AG04449 (cell line): ENCODE measurements around the gene MYO10.

Experiments
- CTCF ChIA-PET: fragments of 350-600 bp; formaldehyde crosslinking; extraction: SDS; loops from one replicate; lab custom pipeline; 2021; ENCODE audit warnings: antibody characterized with exemption; lab: Yijun Ruan, JAX
- POLR2A ChIA-PET: fragments of 400-600, 350-600 bp; formaldehyde crosslinking; extraction: SDS; loops from one replicate; lab custom pipeline; 2020; ENCODE audit warnings: antibody characterized with exemption, inconsistent platforms; lab: Yijun Ruan, JAX
- DNase-seq: peaks from one replicate; pipeline ENCODE4 v3.0.0-alpha.2; 2010; ENCODE audit warnings: low read depth, low spot score
- H3K4me3 ChIP-seq: 2 replicates; pipeline ENCODE4 v1.5.1; 2011; ENCODE audit warnings: low read depth, mild to moderate bottlenecking, control low read depth, low read length
- TF ChIP-seq, protein P1 (sequence below): IDR thresholded peaks from one replicate; pipeline ENCODE4 v1.5.1; 2011; ENCODE audit warnings: mild to moderate bottlenecking, moderate library complexity, low read length, control low read depth, inconsistent platforms; ENCODE audit not compliant: insufficient read depth; ENCODE audit errors: missing control alignments

The MYO10 gene

DNA sequence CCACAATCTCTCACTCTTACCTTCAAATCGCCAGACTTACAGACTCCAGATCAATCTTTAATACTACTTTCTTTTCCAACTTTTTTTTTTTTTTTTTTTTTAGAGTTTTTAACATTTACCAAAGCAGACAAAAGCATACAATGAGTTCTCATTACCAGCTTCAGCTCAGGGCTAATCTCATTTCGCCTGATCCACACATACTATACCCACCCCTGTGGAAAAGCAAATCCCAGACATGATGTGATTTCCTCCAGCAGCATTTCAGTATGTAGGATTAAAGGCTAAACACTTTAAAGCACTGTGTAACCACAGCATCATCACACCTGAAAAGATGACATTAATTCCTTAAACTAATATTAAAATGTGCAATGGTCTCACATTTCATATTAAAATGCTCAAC, 180.4 kb downstream of the MYO10 start:
- ChIA-PET CTCF (interaction anchor here (1.7 kb wide), 1 partner anchor 65 kb away, joined by 3 read pairs; no protein-coding TSS in a partner anchor), POLR2A (no interaction called here)
- TF ChIP-seq, protein P1, sequence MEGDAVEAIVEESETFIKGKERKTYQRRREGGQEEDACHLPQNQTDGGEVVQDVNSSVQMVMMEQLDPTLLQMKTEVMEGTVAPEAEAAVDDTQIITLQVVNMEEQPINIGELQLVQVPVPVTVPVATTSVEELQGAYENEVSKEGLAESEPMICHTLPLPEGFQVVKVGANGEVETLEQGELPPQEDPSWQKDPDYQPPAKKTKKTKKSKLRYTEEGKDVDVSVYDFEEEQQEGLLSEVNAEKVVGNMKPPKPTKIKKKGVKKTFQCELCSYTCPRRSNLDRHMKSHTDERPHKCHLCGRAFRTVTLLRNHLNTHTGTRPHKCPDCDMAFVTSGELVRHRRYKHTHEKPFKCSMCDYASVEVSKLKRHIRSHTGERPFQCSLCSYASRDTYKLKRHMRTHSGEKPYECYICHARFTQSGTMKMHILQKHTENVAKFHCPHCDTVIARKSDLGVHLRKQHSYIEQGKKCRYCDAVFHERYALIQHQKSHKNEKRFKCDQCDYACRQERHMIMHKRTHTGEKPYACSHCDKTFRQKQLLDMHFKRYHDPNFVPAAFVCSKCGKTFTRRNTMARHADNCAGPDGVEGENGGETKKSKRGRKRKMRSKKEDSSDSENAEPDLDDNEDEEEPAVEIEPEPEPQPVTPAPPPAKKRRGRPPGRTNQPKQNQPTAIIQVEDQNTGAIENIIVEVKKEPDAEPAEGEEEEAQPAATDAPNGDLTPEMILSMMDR, result no peak
- DNase-seq, result no peak
- H3K4me3 ChIP-seq, result no peak overlapping the region

DNA sequence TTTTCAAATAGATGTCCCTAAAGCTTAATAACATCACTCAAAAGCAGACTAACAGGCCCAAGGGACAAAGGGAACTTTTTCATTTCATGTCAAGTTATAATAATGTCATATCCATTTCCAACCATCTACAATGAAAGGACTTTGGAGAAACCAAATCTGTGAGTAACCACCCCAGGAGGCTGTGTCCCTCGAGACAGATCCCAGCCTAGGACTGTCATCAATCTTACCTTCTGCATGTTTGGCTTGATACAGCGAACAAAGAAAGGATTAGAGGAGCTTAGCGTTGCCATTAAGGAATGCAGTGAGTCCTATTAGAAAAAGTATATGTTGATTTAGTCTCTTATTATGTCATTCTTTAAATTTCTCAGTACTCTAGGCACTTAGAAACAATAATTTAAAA, 181.5 kb downstream of the MYO10 start:
- DNase-seq, result no peak
- CTCF ChIA-PET, result interaction anchor here (1.7 to 4.1 kb wide), 2 partner anchors 64 to 435 kb away, joined by 3 to 21 read pairs; no protein-coding TSS in a partner anchor
- TF ChIP-seq, protein P1, result no peak
- POLR2A ChIA-PET, result interaction anchor here (0.5 kb wide), 1 partner anchor 68 kb away, joined by 5 read pairs; no protein-coding TSS in a partner anchor
- no peak overlapping the region for H3K4me3 ChIP-seq

DNA sequence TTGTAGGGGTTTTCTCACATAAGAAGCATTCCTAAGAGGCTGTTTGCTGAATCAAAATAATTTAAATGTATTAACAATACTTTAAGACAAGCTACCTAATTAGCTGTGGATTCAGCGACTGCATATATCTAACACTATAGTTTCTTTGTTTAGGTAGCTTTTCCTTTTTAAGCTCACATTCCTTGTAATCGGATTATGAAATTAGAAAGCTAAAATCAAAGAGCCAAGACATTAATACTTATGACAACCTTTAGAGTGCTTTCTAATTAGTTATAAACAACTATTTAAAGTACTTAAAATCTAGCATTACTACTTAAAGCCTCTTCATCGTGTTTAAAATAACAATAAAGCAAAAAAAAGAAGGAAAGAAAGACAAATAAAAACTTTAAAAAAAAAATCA, 182.0 kb downstream of the MYO10 start:
- POLR2A ChIA-PET, result interaction anchor here (0.5 kb wide), 1 partner anchor 68 kb away, joined by 5 read pairs; no protein-coding TSS in a partner anchor
- H3K4me3 ChIP-seq, result no peak overlapping the region
- no peak for DNase-seq
- TF ChIP-seq, protein P1, result no peak
- CTCF ChIA-PET, result interaction anchor here (1.7 to 4.1 kb wide), 2 partner anchors 64 to 436 kb away, joined by 3 to 21 read pairs; no protein-coding TSS in a partner anchor

DNA sequence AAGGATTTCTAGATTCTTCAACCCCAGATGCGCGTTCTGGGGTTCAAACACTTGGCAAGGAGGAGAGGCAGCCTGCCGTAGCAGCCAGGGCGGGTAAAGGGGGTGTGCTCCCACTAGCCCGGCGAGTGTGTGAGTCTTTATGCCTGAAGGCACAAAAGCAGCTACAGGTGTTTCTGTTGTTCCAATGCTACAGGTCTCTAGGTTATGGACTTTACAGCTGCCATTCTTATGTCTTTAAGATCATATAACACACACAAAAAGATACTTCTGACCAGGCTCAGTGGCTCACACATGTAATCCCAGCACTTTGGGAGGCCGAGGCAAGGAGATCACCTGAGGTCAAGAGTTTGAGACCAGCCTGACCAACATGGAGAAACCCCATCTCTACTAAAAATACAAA, 185.6 kb downstream of the MYO10 start:
- ChIA-PET POLR2A (no interaction called here), CTCF (interaction anchor here (1.0 kb wide), 1 partner anchor 440 kb away, joined by 3 read pairs; no protein-coding TSS in a partner anchor)
- no peak for DNase-seq
- no peak overlapping the region for H3K4me3 ChIP-seq
- TF ChIP-seq, protein P1, result no peak

DNA sequence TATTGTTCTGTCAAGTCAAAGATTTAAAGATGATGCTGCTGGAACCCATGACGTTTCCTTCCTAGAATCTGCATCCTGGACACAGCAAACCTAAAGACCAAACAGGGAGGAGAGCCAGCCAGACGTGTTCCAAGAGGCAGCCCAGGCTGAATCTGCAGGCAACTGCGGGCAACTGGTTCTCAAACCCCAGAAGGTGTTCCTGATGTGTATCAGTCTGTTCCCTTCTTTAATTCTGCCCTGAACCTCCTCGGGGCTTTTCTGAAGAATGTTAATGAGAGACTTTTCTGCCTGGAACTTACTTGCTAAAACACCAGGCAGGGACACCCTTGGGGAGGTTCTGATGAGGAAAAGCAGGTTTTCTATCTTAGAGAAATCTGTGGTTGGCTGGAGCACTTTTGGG, 186.5 kb downstream of the MYO10 start:
- ChIA-PET CTCF (interaction anchor here (1.0 to 1.3 kb wide), 2 partner anchors 440 to 441 kb away, joined by 3 read pairs; no protein-coding TSS in a partner anchor), POLR2A (no interaction called here)
- TF ChIP-seq, protein P1, result no peak
- no peak overlapping the region for H3K4me3 ChIP-seq
- no peak for DNase-seq

DNA sequence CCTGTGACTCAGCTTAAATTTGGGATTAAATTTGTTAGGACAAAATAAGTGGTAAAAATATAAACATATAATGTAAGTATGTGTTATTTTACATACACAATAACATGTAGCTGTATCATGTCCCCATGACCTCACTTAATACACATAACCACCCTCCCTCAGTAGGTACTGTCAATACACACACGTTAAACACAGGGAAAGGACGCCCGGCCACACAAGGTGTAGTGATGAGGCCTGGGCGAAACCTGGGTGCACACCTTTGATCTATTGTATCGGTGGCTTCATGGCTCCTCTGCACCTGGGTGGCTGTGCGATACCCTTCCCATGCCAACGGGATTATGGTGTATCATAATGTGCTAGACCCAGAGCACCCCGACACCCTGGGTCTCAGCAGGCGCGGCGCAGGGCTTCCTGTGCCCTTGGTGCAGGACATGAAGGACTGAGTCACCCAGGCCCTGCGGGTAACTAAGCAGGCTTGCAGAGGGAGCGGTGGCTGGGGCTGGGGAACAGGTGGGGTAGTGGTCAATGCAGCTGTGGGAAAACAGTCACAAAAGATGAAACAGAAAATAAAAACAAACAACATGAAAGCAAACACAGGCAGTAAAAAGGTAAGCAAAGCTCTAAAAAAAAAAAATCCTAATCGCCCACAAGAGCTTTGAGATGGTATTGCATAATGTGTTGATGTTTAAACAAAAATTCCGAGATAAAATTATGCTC, 191.8 kb downstream of the MYO10 start:
- no peak overlapping the region for H3K4me3 ChIP-seq
- DNase-seq, result no peak
- TF ChIP-seq, protein P1, result no peak
- POLR2A ChIA-PET, result no interaction called here
- CTCF ChIA-PET, result interaction anchor here (1.2 kb wide), 1 partner anchor 446 kb away, joined by 3 read pairs; no protein-coding TSS in a partner anchor
